Erythroblast (primary cell): ENCODE measurements around the gene HYOU1.
"Not testable (repeated sequence)": the region's sequence is repeated elsewhere in the genome, so short reads cannot be mapped to it uniquely, and the experiment has no call there.

Experiments used
- DNase-seq, 2 experiments: peaks; one replicate each; lab custom pipeline; 2025; lab: John Stamatoyannopoulos, UW
- GATA1 ChIP-seq: IDR thresholded peaks from 2 replicates; pipeline ENCODE4 v1.6.1; 2011; ENCODE audit warnings: low read depth, mild to moderate bottlenecking, control low read depth, low read length, moderate library complexity
- POLR2A ChIP-seq: IDR thresholded peaks from 2 replicates; pipeline ENCODE4 v1.6.1; 2011; ENCODE audit warnings: mild to moderate bottlenecking, low read length

The HYOU1 gene

GRCh38 chr11:119057000-119057769, at the start of gene HYOU1:
HYOU1 (minus strand) TSS chr11:119057205; CDS start chr11:119056160, 1,045 bp downstream.
- peak; percentile 79 for TF ChIP-seq POLR2A
- TF ChIP-seq GATA1, result no peak
- peak; percentile 98 to 99 for DNase-seq

- DNase-seq, result no peak
These were observed 46.8 kb upstream of the HYOU1 start for GRCh38 chr11:119103793-119104192.

GRCh38 chr11:119103161-119103664, 46.2 kb upstream of the HYOU1 start:
- not testable (repeated sequence) for DNase-seq

More at GRCh38 chr11:119103793-119104192, 46.8 kb upstream of the HYOU1 start:
- TF ChIP-seq POLR2A (no peak), GATA1 (no peak)

- DNase-seq, result peak; percentile 94 to 95
- TF ChIP-seq POLR2A, result peak; percentile 52
- TF ChIP-seq GATA1, result no peak
These were observed 44.9 kb upstream of the HYOU1 start, which contains the start of gene DPAGT1 for GRCh38 chr11:119101759-119102423. DPAGT1 (minus strand) TSS chr11:119101853; CDS start chr11:119101655, 198 bp downstream.

- no peak for DNase-seq
- no peak for TF ChIP-seq POLR2A
- TF ChIP-seq GATA1, result no peak
These were observed 44.2 kb upstream of the HYOU1 start for GRCh38 chr11:119100994-119101758.

GRCh38 chr11:119100246-119100970, 43.4 kb upstream of the HYOU1 start:
- peak in 1 of 2 experiments; percentile 57 for DNase-seq
- TF ChIP-seq POLR2A (no peak), GATA1 (no peak)

- TF ChIP-seq GATA1 (no peak), POLR2A (no peak)
- DNase-seq, result no peak
These were observed 42.7 kb upstream of the HYOU1 start for GRCh38 chr11:119099711-119100110.

- TF ChIP-seq POLR2A, result peak; percentile 100
- TF ChIP-seq GATA1, result no peak
These were observed 38.3 kb upstream of the HYOU1 start for GRCh38 chr11:119095066-119095880.

GRCh38 chr11:119094816-119095065, 37.7 kb upstream of the HYOU1 start:
- TF ChIP-seq POLR2A (no peak), GATA1 (no peak)
- DNase-seq, result peak in 1 of 2 experiments; percentile 93

More at GRCh38 chr11:119095066-119095880, 38.3 kb upstream of the HYOU1 start:
- peak; percentile 99 to 100 for DNase-seq

- TF ChIP-seq GATA1 (no peak), POLR2A (peak; percentile 87)
These were observed 37.2 kb upstream of the HYOU1 start for GRCh38 chr11:119093942-119094815.

More at GRCh38 chr11:119093942-119094815, 37.2 kb upstream of the HYOU1 start:
- DNase-seq, result peak; percentile 74 to 85
